ENCODE data around the gene ORM2.

Gene ORM2

GRCh38 chr9:114289106-114289505, 40.6 kb upstream of the ORM2 start:
- DNase-seq (ENCODE audit: extremely low read depth, low read depth), result no peak
- TF ChIP-seq CTCF (IDR thresholded peaks at IDR 0.05; ENCODE audit: low read depth, low read length), result no peak

GRCh38 chr9:114289571-114290481, 39.8 kb upstream of the ORM2 start:
- TF ChIP-seq CTCF (IDR thresholded peaks at IDR 0.05; ENCODE audit: low read depth, low read length), result no peak
- no peak for DNase-seq (ENCODE audit: extremely low read depth, low read depth)

- no peak for DNase-seq (ENCODE audit: extremely low read depth, low read depth)
- no peak for TF ChIP-seq CTCF (IDR thresholded peaks at IDR 0.05; ENCODE audit: low read depth, low read length)
Measured at GRCh38 chr9:114290561-114290986, 39.1 kb upstream of the ORM2 start.

- TF ChIP-seq CTCF (IDR thresholded peaks at IDR 0.05; ENCODE audit: low read depth, low read length), result peak; percentile 80
- no peak for DNase-seq (ENCODE audit: extremely low read depth, low read depth)
Measured at GRCh38 chr9:114291064-114291474, 38.6 kb upstream of the ORM2 start.

GRCh38 chr9:114291886-114292590, 37.6 kb upstream of the ORM2 start:
- DNase-seq (ENCODE audit: extremely low read depth, low read depth), result no peak
- no peak for TF ChIP-seq CTCF (IDR thresholded peaks at IDR 0.05; ENCODE audit: low read depth, low read length)

- no peak for TF ChIP-seq CTCF (IDR thresholded peaks at IDR 0.05; ENCODE audit: low read depth, low read length)
- no peak for DNase-seq (ENCODE audit: extremely low read depth, low read depth)
Measured at GRCh38 chr9:114294664-114295063, 35.0 kb upstream of the ORM2 start.

GRCh38 chr9:114296338-114296737, 33.3 kb upstream of the ORM2 start:
- TF ChIP-seq CTCF (IDR thresholded peaks at IDR 0.05; ENCODE audit: low read depth, low read length), result no peak

More at GRCh38 chr9:114296338-114296737, 33.3 kb upstream of the ORM2 start:
- DNase-seq (ENCODE audit: extremely low read depth, low read depth), result no peak
